Measurements from ENCODE around the gene SPSB3.

Gene SPSB3

DNA sequence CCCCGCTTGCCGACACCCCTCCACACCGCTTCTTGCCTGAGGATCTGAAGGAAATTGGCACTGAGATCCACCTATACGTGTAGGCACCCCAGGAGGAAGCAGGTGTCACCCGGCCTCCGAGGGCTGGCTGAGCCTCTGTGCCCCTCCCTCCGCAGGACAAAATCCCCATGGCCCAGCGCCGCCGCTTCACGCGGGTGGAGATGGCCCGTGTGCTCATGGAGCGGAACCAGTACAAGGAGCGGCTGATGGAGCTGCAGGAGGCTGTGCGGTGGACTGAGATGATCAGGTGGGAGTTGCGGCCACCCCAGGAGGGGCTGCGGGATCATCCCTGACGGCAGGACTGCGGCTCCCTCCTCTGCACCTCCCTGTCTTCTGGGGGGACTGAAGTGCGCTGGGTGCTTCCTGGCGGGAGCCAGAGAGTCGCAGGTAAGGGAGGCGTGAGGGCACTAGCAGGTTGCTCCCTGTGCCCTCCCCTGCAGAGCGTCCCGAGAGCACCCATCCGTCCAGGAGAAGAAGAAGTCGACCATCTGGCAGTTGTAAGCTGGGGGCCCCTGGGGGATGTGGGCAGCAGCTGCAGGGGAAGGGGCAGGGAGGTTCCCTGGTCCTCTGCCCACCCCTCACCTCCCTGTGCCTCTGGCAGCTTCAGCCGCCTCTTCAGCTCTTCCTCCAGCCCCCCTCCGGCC lies 20.0 kb downstream of the SPSB3 start:
- no peak for DNase-seq

DNA sequence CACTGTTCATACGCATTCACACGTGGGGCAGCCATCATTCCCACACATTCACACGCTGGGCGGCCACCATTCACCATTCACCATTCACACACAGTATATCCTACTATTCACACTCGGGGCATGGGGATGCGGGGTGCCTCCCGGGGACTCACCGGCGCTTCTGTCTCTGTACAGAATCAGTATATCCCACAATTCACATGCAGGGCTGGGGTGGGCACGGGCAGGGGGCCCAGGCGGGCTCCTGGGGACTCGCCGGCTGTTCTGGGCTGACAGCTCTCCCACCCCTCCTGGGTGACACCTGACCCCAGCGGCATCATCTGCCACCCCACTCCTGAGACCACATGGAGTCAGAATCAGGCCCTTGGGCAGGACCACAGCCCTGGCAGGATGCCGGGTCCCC lies 20.6 kb downstream of the SPSB3 start:
- no peak for DNase-seq

DNA sequence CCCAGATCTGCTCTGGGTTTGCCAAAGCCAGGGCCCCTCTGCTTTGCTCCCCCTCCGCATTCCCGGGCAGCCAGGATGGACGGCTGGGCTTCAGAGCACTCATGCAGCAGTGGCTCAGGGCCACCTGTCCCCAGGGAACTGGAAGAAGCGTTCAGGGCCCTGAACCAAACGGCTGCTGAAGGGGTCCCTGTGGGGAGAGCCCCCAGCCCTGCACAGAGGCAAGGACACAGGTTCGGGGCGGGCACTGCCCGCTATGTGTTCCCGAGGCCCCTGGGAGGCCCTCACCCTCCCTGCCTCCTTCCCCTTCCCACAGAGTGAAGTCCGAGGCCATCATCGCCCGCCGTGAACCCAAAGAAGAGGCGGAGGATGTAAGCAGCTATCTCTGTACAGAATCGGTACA lies 21.5 kb downstream of the SPSB3 start:
- no peak for DNase-seq

DNA sequence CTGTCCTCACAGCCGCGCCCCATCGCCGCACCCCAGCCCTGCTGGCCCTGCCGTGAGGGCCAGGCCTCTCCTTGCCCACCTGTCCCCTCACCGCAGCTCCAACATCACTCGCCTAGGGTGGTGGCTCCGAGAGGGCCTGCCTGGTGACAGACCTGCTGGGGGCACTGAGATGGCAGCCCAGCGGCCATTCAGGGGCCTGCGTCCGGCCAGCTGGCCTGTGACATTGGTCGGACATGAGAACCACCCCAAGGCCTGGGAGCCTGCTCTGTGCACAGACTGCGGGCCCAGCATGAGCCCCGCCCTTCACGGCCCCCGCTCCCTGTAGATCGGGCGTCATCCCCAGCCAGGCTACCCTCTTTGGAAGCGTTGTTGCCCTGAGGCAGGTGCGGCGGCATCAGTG lies 22.9 kb downstream of the SPSB3 start:
- no peak for DNase-seq

DNA sequence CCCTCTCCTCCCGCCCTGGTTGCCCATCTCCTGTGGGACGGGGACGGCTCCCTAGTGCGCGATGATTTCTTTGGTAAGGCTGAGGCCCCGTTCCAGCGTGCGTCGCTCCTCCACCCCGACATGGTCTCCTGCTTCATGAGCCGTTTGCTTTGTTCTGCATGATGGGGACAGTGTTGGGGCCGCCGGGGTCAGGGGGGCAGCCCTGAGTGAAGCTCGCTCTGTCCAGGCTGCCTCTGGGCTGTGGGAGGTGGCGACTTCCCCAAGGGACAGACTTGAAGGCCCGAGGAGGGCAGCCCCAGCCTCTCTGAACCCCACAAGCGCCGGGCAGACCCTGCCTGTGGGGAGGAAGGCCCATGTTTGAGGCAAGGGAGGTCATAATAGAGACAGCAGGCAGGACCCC lies 23.4 kb downstream of the SPSB3 start:
- no peak for DNase-seq

DNA sequence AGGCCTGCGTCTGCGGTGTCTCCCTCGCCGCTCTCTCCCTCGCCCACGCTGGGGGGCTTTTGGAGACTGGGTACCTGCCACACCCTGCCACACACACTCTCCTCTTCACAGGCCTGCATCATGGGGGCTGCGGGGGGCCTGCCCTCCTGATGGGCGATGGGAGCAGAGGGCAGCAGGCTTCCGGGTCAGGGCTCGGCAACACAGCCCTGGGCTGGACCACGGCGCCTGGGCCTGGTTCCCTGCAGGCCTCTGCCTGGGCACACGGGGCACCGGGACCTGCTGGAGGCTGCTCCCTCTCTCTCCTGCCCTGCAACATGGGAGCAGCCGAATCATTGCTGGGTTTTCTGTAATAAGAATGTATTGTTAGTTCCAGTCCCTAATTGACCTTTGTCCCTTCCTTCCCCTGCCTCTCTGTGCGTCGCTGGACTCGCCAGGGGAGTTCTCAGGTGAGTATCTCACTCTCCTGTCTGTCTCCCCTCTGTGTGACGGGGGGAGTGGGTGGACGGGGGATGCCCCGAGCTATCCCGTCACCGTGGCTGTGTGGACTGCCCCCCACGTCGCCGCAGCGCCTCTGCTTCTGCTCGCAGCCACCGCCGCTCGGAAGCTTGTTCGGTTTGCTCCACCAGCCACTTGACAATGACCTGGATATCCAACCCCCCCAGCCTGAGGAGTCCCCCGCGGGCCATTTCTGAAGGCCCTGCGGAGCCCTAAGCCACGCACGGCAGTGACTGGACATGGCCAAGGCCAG lies 24.5 kb downstream of the SPSB3 start:
- DNase-seq: no peak

DNA sequence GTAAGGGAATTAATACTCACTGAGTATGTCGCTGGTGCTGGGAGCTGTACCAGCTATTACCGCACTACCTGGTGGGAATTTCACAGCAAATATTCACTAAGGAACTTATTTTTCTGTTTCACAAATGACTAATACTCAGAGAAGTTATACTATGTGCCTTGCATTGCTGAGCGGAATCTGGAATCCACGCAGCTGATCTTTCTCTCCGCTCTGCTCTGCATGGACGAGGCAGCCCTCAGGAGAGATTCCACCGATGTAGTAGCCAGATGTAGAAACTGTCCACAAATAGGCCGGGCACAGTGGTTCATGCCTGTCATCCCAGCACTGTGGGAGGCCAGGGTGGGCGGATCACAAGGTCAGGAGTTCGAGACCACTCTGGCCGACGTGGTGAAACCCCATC lies 28.2 kb downstream of the SPSB3 start:
- DNase-seq: no peak

DNA sequence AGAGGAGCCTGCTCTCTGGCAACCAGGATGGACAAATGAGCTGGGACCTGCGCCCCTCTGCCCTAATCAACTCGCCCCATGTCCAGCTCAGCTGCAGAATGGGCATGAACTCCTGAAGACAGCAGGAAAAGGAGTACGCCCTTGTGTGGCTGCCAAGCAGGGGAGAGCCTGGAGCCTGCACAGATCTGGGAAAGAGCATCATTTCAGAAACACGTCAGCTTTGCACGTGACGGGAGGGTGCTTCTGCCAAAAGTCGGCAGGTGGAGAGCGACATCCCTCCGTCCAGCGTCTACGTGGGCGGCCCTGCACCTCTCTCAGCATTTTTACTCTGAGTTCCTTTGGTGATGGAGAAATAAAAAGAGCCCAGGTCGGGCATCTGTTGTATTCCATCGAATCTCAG lies 29.5 kb downstream of the SPSB3 start:
- DNase-seq: no peak

DNA sequence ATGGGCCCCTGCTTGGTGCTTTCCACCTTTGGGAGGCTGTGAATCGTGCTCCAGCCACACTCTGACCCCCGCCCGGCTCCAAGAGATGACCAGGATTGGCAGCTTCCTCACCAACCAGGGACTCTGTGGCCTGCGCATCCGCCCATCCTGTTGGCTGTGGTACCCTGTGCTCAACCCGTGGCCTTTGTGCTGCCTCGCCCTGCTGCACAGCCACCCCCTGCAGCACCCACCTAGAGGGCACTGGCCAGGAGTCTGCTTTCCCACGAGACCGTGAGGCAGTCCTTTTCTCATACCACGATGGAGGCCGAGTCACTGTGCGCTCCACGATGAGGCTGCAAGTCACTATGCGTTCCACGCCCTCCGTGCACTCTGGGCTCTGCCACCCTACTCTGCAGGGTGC lies 30.4 kb downstream of the SPSB3 start:
- no peak for DNase-seq

DNA sequence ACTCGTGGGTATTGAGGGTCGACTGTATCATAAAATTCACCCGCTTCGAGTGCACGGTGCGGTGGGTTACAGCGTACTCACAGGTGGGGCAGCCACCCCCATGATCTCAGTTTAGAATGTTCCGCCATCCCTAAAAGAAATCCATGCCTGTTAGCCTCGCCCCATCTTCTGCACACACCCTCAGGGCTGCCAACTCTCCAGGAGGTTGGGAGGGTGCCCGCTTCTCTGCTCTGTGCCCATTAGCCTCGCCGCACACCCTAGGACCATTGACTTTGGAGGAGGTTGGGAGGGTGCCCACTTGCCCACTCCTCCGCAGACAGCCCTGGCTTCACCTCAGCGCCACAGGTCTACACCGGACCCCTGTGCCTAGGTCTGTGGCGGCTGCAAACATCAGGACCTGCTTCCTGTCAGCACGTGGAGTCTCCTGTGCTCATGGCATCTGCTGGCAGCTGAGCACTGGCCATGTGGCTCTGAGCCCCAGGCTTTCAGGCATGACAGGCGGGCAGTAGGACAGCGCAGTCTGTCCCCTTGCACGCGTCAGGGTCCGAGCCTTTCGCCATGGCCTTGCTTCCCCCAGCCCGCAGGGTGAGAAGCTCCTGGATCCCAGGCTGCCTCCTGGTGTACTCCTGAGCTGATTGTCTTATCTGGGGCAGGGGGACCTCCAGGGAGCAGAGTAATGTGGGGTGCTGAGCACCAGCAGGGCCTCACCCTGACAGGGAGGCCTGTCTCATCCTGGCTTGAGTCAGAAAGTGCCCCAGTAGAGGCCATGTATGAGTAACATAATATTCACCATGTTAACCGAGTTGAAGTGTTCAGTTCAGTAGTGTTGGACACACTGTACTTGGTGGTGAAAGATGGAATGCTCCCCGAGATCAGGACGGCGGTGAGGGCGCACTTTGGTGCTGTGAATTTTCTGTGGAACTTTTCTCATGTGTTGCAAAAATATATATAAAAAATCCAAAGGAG lies 32.9 kb downstream of the SPSB3 start:
- no peak for DNase-seq

DNA sequence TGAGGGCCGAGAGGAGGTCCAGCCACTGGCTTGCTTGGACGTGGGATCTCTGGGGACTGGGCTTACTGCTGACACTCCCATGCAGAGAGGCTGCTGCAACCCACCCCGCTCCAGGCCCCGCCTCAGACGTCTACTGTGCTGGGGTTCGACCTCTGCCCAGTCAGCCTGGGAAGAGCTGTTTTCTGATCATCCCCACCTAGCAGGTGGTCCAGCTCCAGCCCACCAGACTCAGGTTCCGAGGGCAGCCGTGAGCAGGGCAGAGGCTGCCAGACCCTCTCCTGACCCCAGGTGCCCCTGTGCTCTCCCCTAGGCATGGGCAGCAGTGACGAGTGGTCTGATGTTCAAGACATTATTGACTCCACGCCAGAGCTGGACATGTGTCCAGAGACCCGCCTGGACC lies 34.4 kb downstream of the SPSB3 start:
- DNase-seq: no peak

DNA sequence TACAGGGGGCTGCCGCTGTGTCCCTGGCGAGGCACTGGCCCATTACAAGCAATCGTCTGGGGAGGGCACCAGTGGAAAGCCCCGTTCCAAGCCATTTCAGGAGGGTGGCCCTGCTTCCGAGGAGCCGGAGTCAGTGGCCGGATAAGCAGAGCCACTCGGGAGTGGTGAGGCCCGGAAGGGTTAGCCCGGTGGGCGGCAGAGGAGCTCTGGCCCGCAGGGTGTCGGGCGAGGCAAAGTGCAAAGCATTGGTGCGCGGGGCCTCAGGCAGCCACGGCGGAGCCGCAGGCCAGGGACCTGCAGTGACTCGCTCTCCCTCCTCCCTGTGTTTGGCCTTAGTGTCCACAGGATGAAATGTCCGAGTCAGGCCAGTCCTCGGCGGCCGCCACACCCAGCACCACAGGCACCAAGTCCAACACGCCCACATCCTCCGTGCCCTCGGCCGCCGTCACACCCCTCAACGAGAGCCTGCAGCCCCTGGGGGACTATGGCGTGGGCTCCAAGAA lies 35.6 kb downstream of the SPSB3 start:
- no peak for DNase-seq

DNA sequence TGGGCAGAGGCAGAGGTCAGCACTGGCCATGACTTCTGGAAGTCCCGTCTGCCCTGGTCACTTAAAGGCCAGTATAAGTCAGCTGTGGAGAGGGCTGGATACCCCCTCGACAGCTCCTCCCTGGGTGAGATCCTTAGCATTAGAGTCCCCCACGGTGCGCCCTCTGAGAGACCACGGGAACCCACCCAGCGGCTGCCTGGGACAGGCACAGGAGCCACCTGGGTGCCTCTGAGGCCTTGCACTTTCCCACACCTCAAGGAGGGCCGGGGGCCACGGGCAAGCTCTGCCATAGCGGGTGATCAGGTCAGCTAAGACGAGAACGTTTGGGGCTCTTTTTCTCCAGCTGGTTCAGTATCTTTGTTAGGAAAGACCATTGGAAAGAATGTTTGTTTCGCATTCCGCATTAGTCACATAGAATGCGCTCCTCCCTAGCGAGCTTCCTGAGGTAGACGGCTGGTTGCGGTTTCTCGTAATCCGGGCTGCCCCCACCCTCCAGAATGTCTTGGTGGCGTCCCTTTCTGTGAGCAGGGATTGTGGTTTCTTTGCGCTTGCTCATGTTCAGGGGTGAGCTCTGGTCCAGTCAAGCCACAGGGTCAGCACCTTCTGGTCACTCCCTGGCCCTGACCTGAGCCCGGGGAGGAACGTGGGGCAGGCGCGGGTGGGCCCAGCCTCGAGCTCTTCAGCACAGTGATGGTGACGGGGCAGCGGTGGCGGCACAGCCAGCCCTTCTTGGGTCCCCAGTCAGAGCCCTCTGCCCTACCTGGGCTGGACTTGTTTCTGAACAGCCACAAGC lies 36.3 kb downstream of the SPSB3 start:
- DNase-seq: no peak

DNA sequence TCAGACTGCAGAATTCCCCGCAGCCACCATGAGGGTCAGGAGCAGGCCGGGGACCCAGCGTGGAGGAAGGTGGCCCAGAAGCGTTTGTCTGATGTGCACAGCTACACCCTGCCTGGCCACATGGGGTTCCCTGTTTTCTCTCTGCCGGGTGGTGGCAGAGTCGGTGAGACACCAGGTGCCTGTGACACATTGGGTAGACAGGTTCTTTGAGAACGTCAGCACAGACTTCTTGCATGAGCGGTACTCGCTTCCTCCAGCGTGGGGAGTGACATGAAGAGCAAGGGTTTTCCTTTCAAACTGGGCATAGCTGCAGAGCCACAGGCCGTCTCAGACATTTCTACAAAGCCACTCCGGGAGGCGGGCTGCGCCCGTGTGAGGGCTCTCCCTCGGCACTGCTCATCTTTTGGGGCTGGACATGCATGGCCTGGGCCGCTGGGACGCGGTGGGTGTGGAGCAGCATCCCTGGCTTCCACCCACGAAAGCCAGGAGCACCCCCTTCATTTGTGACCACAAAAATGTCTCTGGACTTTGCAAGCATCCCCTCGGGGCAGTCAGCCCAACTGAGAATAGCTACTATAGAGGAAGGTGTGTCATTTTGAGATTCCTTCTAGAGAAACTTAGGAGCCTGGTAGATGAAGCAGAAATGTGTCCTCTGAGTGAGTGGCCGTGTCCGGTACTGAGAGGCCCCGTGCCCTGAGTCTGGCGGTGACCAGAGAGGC lies 37.0 kb downstream of the SPSB3 start:
- DNase-seq: no peak

DNA sequence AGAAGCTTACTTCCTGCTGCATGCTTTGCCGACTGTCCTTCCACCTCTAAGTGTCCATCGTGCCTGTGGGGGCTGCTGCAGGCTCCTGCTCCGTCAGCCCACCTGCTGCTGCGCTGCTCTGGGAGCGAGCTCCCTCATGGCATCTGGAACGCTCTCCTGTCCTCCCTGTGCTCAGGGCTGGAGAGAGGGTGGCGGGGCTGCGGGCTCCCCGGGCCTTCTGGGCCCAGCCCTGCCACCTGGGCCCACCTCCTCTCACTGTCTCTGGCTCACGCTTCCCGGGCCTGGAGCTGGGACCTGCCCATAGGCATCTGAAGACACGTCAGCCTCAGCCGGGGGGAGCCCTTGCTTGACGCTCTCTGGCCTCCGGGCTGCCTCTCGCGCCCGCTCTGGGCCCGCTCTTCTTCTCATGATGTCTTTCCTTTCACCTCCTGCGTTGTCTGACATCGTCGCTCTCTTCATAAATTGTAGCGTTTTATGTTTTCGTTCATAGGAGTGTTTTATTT lies 38.0 kb downstream of the SPSB3 start:
- DNase-seq: no peak

DNA sequence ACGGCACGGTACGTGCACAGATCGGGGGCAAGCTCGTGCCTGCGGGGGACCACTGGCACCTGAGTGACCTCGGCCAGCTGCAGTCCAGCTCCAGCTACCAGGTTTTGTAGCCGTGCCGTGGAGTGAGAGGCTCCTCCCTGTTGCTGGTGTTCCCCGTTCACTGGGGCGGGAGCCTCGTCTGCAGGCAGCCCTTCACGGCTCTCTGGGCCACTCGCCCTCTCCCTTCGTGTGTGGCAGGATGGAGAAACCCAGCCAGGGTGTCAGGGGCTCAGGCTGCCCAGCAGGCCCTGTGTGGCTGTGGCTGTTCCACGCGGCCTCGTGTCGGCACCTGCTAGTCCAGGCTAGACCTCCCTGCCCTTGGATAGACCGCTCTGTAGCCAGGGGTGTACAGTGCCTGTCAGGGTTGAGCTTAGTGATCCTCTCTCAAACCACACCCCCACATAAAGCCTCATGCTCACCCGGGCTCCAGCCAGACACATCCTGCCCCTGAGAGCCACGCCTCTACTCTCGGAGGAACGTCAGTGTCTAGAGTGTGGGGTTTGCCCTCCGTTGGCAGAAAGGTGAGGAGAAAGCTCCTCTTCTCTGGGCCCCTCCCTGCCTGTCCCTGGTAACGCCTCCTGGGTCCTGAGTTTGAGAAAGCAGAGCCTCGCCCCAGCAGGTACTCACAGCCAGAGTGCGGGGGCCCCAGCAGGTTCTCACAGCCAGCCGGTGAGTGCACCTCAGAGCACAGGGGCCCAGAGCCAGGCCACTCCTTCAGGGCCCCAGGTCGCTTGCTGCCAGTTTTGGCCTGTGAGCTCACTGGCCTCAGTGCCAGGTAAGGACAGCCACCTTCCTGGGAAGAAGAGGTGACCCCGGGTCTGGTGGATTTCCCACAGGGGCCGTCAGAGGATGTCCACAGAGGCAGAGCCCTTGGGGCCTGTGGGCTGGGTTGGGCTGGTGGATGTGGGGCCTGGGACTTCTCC lies 38.7 kb downstream of the SPSB3 start:
- no peak for DNase-seq

DNA sequence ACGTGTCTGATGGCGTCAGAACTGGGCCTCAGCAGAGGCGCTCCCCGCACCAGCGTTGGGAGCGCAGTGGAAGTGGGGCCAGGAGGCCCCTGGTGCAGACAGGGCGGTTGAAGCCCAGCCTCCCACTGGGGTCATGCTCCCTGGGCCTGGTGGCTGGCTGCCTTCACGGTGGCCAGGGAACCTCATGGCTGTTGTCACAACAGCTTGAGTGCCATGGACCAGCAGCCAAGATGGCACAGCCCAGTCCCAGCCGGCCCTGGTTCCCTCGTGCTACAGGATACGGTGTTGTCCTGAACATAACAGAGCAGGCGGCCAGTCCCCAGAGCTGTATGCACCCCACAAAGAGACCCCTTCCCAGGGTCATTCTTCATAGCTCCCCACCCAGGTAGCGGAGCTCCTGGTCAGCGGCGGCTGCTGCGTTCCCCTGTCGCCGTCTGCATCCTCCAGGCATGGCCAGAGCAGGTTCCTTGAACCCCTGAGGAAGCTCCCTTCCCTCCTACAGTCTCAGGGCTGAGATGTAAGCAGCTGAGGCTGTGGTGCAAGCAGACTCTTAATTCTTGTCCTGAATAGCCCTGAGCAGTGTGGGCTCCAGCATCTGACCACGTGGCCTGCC lies 40.7 kb downstream of the SPSB3 start:
- DNase-seq: no peak

DNA sequence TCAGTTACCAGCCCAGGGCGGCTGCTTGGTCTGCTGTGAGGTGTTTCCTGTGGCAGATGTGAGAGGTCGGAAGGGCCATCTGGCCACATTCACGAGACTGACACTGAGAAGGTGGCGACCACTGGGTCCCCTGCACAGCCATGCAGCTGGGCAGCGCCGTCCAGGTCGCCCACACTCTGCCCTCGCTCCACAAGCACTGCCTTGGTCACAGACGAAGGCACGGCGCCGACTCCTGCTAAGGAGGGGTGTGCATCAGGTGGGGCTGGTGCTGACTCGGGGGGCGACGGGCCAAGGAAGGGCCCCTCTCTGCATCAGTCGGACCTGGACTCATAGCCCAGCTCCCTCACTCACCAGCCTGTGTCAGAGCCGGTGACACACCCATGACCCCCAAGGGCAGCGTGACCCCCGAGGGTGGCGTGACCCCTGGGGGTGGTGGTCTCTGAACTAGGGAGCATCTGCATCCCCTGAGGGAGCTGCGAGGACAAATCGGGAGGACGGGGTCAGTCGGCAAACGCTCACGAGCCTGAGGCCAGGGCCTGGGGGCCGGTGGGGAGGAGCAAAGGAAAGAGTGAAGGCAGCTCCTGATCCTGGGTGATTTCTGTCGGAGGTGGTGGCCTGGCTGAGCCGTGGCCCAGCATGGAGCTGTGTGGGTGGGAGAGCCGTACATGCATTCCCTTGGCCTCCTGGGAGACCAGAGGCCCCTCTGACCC lies 41.4 kb downstream of the SPSB3 start:
- no peak for DNase-seq

DNA sequence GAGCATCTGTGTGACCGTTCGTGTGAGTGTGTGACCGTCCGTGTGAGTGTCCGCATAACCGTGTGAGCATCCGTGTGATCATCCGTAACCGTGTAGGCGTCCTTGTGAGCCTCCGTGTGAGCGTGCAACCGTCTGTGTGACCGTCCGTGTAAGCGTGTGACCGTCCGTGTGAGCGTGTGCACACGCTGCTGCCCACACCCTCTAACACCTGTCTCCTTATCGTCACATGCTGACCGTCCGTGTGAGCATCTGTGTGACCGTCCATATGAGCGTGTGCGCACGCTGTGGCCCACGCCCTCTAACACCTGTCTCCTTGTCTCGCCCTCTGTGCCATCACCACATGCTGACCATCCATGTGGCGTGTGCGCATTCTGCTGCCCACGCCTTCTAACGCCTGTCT lies 42.1 kb downstream of the SPSB3 start:
- no peak for DNase-seq

Data from stimulated activated CD4-positive, alpha-beta T cell treated with anti-CD3 and anti-CD28 coated beads, Interleukin-4, amount 100 ng/mL, for 24 hours (primary cell).